Measurements from ENCODE around the gene CRKL.

DNA sequence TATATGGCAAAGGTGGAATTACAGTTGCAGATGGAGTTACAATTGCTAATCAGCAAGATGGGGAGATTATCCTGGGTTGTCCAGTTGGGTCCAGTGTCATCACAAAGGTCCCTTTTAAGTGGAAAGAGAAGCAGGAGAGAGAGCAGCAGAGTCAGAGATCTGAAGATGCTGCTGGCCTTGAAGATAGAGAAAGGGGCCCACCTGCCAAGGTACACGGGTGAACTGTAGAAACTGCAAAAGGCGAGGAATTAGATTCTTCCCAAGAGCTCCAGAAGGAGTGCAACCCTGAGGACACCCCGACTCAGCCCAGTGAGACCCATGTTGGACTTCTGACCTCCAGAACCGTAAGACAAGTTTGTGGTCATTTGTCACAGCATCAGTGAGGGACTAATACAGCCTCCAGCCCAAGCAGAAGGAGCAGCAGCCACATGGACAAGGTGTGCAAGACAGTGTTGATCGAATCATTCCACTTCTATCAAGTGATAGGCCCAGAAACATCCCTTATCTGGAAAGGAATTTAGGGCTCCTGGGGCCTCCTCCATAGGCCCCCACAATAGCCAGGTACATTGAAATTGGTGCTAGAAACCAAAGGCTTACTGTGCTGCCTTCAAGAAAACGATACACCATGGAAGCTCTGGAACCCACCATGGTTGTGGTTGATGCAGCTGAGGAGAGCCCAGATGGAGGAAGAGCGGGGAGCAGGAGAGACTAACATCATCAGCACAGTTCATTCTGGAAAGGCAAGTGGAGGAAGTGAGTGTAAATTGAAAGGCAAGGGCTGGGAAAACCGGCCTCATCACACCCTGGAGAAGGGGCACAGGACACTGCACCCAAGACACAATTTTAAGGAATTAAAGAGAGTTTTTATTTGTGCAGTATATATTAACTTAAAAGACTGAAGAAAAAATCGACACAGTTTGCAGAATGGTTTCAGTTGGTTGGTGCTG lies 35.1 kb upstream of the CRKL start:
- TF ChIP-seq, protein P1, sequence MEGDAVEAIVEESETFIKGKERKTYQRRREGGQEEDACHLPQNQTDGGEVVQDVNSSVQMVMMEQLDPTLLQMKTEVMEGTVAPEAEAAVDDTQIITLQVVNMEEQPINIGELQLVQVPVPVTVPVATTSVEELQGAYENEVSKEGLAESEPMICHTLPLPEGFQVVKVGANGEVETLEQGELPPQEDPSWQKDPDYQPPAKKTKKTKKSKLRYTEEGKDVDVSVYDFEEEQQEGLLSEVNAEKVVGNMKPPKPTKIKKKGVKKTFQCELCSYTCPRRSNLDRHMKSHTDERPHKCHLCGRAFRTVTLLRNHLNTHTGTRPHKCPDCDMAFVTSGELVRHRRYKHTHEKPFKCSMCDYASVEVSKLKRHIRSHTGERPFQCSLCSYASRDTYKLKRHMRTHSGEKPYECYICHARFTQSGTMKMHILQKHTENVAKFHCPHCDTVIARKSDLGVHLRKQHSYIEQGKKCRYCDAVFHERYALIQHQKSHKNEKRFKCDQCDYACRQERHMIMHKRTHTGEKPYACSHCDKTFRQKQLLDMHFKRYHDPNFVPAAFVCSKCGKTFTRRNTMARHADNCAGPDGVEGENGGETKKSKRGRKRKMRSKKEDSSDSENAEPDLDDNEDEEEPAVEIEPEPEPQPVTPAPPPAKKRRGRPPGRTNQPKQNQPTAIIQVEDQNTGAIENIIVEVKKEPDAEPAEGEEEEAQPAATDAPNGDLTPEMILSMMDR (IDR thresholded peaks at IDR 0.05; ENCODE audit: insufficient read depth, low read depth, low read length), result no peak
- no peak for TF ChIP-seq EZH2 (IDR thresholded peaks at IDR 0.05; ENCODE audit: insufficient read depth, low read length)

All from astrocyte (in vitro differentiated cells and primary cell).